ENCODE results near the gene MCOLN3. TPM values are rescaled to one million over a fixed set of nuclear protein-coding genes. Genes with fewer than 3 reads are reported as not detected.
A peak's percentile ranks its signal among the peaks of the same experiment; 100 is the strongest.

The MCOLN3 gene, protein sequence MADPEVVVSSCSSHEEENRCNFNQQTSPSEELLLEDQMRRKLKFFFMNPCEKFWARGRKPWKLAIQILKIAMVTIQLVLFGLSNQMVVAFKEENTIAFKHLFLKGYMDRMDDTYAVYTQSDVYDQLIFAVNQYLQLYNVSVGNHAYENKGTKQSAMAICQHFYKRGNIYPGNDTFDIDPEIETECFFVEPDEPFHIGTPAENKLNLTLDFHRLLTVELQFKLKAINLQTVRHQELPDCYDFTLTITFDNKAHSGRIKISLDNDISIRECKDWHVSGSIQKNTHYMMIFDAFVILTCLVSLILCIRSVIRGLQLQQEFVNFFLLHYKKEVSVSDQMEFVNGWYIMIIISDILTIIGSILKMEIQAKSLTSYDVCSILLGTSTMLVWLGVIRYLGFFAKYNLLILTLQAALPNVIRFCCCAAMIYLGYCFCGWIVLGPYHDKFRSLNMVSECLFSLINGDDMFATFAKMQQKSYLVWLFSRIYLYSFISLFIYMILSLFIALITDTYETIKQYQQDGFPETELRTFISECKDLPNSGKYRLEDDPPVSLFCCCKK
- 0.16 TPM in 1 of 2 replicates, not detected in the other for total RNA-seq (2014; rRNA removed; shearing (Covaris generic))

DNA sequence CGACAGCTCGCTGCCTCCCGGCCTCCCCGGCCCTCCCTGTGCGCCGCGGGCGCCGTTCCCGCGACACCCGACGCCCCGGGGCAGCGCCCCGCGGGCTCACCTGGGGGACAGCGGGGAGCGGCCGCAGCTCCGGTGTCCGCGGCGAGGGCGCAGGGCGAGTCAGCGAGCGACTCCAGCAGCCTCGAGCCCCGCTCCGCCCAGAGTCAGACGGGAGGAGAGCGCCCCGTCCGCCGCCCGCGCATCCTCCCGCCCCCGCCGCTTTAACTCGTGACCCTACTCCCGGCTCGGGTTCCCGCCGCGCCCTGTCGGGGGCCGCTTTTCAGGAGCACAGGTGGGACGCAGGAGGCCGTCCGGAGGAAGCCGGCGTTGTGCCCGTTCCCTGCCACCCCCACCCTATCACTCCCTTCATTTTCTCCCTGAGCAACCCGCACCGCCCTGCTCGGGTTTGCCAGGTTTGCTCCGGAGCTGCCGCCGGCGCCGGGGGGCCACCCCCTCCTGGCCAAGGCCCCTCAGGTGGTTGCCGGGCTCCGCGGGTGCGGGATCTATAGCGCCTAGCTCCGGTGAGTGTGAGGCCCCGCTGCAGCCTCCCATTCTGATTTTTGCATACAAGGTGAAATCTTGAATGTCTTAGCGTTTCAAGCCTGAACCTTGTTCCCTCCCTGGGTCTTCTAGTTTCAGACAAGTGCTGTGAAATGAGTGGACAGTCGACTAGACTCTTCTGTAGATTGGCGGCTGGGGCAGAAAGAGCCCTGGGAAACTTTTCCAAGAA lies at the start of gene MCOLN3:
MCOLN3 (minus strand) TSS at position 205 of the 769 bp plus-strand sequence. CDS start 3,140 bp downstream, outside the sequence.
- Histone ChIP-seq H3K27ac (no peak within 1 kb of the TSS), H3K36me3 (no peaks in the 10 kb centered on the region), H3K4me3 (peak within 1 kb of the TSS; percentile 35), H3K9me3 (replicated peaks) (no peaks in the 10 kb centered on the region), H3K4me1 (replicated peaks) (peaks cover 7% of the 10 kb centered on the region), H3K27me3 (replicated peaks) (peaks cover 68% of the 10 kb centered on the region)
- peak in 1 of 2 experiments; percentile 44 for DNase-seq (ENCODE audit: low read depth in 1 of 2, low spot score in 2 of 2)

DNA sequence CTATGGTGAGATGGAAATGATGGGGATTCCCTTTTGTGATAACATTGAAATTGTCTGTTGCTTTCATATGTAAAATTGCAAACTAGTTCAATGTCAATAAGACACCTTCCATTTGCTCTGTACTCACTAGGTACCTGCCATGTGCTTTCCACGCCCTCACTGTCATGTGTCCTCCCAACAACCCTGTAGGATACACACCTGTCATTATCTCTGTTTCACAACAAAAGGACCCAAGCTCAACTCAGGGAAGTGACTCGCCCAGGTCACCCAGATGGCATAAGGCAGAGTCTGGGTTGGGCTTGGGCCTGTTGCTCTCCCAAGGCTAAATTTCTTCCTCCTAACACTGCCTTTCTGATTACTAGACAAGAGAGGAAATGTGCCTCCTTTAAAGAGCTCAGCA lies 45.3 kb upstream of the MCOLN3 start:
- peaks cover 29% of the 10 kb centered on the region for H3K27me3 ChIP-seq (replicated peaks)
- H3K4me3 ChIP-seq = no peak overlapping the region
- no peak for DNase-seq (ENCODE audit: low read depth in 1 of 2, low spot score in 2 of 2)
- no peaks in the 10 kb centered on the region for H3K36me3 ChIP-seq
- no peaks in the 10 kb centered on the region for H3K4me1 ChIP-seq (replicated peaks)
- no peaks in the 10 kb centered on the region for H3K9me3 ChIP-seq (replicated peaks)
- no peak overlapping the region for H3K27ac ChIP-seq

DNA sequence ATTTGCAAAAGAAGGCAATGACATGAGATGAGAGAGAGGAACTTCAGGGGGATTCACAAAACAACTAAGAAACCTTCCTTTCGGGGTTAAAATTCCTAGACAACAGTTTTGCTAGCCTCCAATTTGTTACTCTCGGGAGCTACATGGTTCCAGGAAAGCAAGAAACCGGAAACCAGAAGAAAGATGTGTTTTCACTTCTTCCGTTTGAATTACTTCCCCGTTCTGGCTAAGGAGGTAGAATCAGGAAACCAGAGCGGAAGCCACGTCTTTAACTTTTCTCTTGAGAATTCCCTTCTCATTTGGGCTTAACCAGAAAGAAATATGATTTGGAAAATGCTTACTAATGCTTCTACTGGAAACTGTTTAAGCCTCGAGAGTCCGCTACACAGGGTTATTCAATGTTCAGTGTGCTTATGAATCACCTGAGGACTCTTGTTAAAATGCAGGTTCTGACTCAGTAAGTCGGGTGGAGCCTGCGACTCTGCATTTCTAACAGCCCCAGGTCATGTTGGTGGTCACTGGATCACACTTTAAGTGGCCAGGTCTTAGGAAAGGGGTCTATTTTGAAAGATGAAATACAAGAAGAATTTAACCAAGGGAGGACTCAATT lies 43.5 kb upstream of the MCOLN3 start:
- Histone ChIP-seq H3K4me1 (replicated peaks) (no peaks in the 10 kb centered on the region), H3K4me3 (no peak overlapping the region), H3K27ac (no peak overlapping the region), H3K27me3 (replicated peaks) (peaks cover 32% of the 10 kb centered on the region), H3K9me3 (replicated peaks) (no peaks in the 10 kb centered on the region), H3K36me3 (no peaks in the 10 kb centered on the region)
- no peak for DNase-seq (ENCODE audit: low read depth in 1 of 2, low spot score in 2 of 2)

DNA sequence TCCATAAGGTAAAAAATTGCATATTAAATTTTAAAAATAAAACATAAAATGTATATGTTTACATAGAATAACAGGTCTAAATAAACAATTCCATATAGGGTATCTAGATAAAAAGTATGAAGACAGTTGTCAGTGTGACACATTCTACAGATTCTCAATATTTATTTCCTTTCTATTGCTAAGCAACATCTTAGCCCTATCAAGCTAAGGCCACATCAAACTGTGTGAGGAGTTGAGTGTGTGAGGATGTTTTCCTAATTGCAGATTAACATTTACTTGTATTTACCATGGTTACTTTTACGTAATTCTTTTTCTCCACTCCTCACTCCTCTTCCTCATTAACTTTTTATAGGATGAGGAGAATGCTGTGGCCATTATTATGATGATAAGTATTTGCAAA lies 41.9 kb upstream of the MCOLN3 start:
- no peaks in the 10 kb centered on the region for H3K9me3 ChIP-seq (replicated peaks)
- H3K4me3 ChIP-seq = no peak overlapping the region
- peaks cover 32% of the 10 kb centered on the region for H3K27me3 ChIP-seq (replicated peaks)
- no peaks in the 10 kb centered on the region for H3K4me1 ChIP-seq (replicated peaks)
- H3K27ac ChIP-seq = no peak overlapping the region
- no peak for DNase-seq (ENCODE audit: low read depth in 1 of 2, low spot score in 2 of 2)
- H3K36me3 ChIP-seq = no peaks in the 10 kb centered on the region

DNA sequence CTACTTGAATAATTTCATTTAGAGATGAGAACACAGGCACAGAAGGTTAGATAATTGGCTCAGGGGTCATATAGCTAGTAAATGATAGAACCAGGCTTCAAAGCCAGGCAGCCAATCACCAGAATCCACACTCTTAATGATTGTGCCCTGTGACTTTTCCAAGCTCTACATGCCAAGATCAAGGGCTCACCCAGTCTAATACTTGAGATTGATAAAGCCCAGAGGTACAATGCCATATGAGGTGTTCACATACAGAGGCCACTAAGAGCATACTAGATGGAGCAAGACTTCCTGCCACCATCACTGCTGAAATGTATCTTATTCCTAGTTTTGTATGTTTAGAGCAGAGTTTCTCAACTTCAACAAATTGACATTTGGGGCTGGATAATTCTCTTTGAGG lies 40.9 kb upstream of the MCOLN3 start:
- no peaks in the 10 kb centered on the region for H3K36me3 ChIP-seq
- H3K4me1 ChIP-seq (replicated peaks) = no peaks in the 10 kb centered on the region
- DNase-seq (ENCODE audit: low read depth in 1 of 2, low spot score in 2 of 2) = no peak
- H3K27me3 ChIP-seq (replicated peaks) = peaks cover 32% of the 10 kb centered on the region
- no peak overlapping the region for H3K4me3 ChIP-seq
- H3K9me3 ChIP-seq (replicated peaks) = no peaks in the 10 kb centered on the region
- H3K27ac ChIP-seq = no peak overlapping the region

DNA sequence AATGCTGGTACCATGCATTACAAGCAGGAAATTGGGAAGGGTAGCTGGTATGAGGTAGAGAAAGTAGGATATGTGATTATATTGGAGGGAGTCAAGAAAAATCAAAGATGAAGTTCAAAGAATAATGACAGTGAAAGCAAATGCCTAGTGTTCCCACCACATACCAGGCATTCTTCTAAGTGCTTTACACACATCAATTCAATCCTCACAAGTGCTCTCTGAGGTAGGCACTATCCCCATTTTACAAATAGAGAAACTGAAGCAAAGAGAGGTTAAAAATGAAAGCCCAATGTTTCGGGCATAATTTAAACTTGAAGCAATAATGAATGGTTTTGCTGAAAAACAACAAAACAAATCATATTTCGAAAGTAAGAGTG lies 40.1 kb upstream of the MCOLN3 start:
- H3K4me1 ChIP-seq (replicated peaks) = no peaks in the 10 kb centered on the region
- no peak overlapping the region for H3K27ac ChIP-seq
- H3K27me3 ChIP-seq (replicated peaks) = peaks cover 28% of the 10 kb centered on the region; the same call in 1 of the 2 replicates
- no peak for DNase-seq (ENCODE audit: low read depth in 1 of 2, low spot score in 2 of 2)
- no peaks in the 10 kb centered on the region for H3K36me3 ChIP-seq
- no peak overlapping the region for H3K4me3 ChIP-seq
- H3K9me3 ChIP-seq (replicated peaks) = no peaks in the 10 kb centered on the region

DNA sequence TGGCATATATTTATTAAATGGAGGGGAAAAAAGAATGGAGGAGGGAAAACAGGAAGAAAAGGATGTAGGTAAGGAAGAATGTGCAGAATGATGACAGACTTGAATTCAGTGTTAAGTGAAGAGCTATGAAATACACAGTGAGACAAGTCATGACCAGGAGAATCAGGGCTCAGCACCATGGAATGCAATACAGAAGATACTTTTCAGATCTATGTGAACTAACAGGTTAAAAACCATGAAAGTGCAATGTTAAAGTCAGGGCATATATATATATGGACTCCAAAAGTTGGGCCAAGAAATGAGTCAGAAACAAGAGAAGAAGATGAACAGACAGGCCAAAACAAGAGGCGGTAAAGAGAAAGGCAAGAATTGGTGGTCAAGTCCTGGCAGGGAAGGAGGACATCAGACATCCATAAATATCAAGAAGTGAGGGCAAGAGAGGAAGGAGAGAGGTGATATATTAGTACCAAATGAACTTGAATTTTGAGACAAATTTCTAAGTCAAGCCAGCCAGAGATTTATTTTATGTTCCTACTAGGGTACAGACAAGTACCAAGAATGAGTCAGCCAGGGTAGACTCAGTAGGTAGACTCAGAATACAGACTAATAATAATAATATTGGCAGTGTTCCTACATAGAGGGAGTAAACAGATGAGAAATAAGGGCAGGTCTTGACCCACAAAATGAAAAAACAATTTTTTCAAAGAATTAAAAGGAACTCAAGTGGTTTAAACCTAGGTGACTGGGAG lies 39.5 kb upstream of the MCOLN3 start:
- H3K4me3 ChIP-seq = no peak overlapping the region
- no peak overlapping the region for H3K27ac ChIP-seq
- no peaks in the 10 kb centered on the region for H3K9me3 ChIP-seq (replicated peaks)
- DNase-seq (ENCODE audit: low read depth in 1 of 2, low spot score in 2 of 2) = no peak
- peaks cover 28% of the 10 kb centered on the region; the same call in 1 of the 2 replicates for H3K27me3 ChIP-seq (replicated peaks)
- no peaks in the 10 kb centered on the region for H3K4me1 ChIP-seq (replicated peaks)
- H3K36me3 ChIP-seq = no peaks in the 10 kb centered on the region

DNA sequence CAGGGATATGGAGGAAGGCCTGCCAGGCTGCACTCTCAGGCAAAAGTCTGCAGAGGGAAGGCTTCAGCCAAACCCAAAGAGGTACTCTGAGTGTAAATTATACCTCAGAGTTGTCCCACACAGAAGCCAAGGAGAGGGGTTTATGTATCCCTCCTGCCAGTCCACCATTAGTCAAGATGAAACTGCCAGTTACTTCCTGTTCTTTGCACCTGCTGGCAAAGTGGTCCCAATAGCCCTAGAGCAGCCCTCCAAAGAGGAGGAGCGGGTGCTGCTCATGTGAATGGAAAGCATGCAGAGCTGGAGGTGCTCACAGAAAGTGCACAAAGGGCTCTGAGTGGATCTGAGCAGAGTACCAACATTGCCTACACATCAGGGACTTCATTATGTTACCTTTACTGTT lies 37.1 kb upstream of the MCOLN3 start:
- no peaks in the 10 kb centered on the region for H3K4me1 ChIP-seq (replicated peaks)
- no peak for DNase-seq (ENCODE audit: low read depth in 1 of 2, low spot score in 2 of 2)
- H3K27me3 ChIP-seq (replicated peaks) = peaks cover 10% of the 10 kb centered on the region; the same call in 1 of the 2 replicates
- H3K4me3 ChIP-seq = no peak overlapping the region
- no peak overlapping the region for H3K27ac ChIP-seq
- H3K36me3 ChIP-seq = no peaks in the 10 kb centered on the region
- H3K9me3 ChIP-seq (replicated peaks) = no peaks in the 10 kb centered on the region

DNA sequence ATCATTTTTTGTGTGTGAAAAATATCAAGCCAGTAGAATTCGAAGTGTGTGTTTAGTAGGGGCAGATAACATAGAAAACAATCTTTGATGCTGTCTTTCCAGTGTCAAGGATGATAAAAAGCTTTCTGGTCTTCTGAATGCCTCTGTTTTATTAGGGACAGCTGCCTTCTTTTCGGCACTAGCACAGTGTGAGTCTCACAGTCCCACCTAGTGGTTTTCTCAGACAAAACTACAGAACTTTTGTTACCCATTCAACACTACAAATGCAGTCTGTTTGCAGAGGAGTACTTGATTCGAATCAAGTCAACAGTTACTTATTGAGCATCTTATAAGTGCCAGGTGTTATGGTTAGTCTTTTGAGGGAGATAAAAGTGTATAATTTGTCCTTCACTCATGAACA lies 30.6 kb upstream of the MCOLN3 start:
- H3K27me3 ChIP-seq (replicated peaks) = 0 out of 2 replicates have a peak, but pooled peaks cover 2% of the 10 kb centered on the region
- no peaks in the 10 kb centered on the region for H3K9me3 ChIP-seq (replicated peaks)
- no peaks in the 10 kb centered on the region for H3K36me3 ChIP-seq
- DNase-seq (ENCODE audit: low read depth in 1 of 2, low spot score in 2 of 2) = no peak
- H3K4me1 ChIP-seq (replicated peaks) = no peaks in the 10 kb centered on the region
- no peak overlapping the region for H3K27ac ChIP-seq
- H3K4me3 ChIP-seq = no peak overlapping the region

DNA sequence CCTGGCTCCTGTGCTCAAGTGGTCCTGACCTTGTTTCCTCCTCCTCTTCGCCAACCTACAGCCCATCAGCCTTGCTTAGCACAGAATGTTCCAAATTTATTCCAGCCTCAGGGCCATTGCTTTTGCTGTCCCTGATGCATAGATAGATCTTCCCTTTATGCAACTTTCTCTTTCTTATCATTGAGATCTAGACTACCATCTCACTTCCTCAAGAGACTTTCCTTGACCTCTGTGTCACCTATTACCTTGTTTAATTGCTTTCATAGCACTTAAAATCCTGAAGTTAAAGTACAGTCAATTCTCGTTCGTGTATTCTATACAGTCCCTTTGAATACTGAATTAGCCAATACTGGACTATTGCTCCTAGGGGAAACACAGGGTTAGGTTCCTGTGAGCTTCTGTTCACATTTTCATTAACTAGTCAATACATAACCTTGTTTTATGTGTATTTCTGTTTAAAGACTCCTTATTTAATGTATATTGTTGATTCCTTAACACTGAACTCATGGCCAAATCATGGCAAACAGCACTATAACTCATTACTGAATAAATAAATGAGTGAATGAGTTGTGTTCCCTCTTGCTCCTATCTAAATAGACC lies 26.2 kb upstream of the MCOLN3 start:
- no peaks in the 10 kb centered on the region for H3K4me1 ChIP-seq (replicated peaks)
- no peak overlapping the region for H3K27ac ChIP-seq
- H3K9me3 ChIP-seq (replicated peaks) = no peaks in the 10 kb centered on the region
- no peaks in the 10 kb centered on the region for H3K36me3 ChIP-seq
- 0 out of 2 replicates have a peak, but pooled peaks cover 2% of the 10 kb centered on the region for H3K27me3 ChIP-seq (replicated peaks)
- no peak overlapping the region for H3K4me3 ChIP-seq
- DNase-seq (ENCODE audit: low read depth in 1 of 2, low spot score in 2 of 2) = no peak

DNA sequence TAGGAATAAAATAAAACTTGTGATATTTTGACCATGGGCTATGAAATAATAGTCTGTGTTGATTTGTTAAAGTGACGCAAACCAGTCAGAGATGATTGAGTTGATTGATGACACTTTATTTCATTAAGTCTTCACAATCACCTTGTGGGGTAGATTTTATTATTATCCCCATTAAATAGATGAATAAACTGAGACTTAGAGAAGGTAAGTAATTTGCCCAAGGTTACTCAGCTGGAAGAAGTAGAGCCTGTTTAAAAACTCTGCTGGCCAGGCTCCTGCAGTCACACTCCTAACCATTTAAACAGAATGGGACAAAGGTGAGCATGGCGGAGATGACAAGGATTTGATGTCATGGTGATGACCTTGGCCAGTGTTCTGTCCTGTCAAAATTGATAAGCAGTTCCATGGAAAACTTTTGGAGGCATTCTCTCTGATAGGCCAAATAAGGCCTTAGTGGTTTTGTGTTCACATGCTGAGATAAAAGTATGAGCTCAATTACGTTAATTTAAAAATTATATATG lies 22.7 kb upstream of the MCOLN3 start:
- H3K4me3 ChIP-seq = no peak overlapping the region
- no peaks in the 10 kb centered on the region for H3K36me3 ChIP-seq
- no peaks in the 10 kb centered on the region for H3K4me1 ChIP-seq (replicated peaks)
- no peak overlapping the region for H3K27ac ChIP-seq
- no peak for DNase-seq (ENCODE audit: low read depth in 1 of 2, low spot score in 2 of 2)
- H3K9me3 ChIP-seq (replicated peaks) = no peaks in the 10 kb centered on the region
- 0 out of 2 replicates have a peak, but pooled peaks cover 7% of the 10 kb centered on the region for H3K27me3 ChIP-seq (replicated peaks)

DNA sequence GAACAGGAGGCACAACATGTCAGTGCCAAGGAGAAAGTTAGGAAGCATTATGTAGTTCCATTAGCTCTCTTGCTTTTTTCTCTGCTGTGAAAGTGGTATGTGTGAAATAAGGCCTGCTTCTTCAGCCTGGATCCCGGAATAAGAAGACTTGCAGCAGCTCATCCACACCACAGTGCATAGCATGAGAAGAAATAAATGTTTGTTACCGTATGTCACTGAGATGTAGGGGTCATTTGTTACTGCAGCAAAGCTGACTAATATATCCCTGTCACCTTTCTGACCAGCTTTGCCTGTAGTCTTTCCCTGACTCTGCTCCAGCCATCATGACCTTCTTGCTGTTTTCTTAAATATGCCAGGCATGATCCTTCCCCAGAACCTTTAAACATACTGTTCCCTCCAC lies 20.5 kb upstream of the MCOLN3 start:
- Histone ChIP-seq H3K36me3 (no peaks in the 10 kb centered on the region), H3K27ac (no peak overlapping the region), H3K4me1 (replicated peaks) (no peaks in the 10 kb centered on the region), H3K4me3 (no peak overlapping the region), H3K27me3 (replicated peaks) (0 out of 2 replicates have a peak, but pooled peaks cover 7% of the 10 kb centered on the region), H3K9me3 (replicated peaks) (no peaks in the 10 kb centered on the region)
- no peak for DNase-seq (ENCODE audit: low read depth in 1 of 2, low spot score in 2 of 2)
